ENCODE results near the gene DNMBP. TPM values are rescaled to one million over a fixed set of nuclear protein-coding genes. Genes with fewer than 3 reads are reported as not detected.

Gene DNMBP
- total RNA-seq, 1 experiment from 2014 or later: 39.3 TPM

DNA sequence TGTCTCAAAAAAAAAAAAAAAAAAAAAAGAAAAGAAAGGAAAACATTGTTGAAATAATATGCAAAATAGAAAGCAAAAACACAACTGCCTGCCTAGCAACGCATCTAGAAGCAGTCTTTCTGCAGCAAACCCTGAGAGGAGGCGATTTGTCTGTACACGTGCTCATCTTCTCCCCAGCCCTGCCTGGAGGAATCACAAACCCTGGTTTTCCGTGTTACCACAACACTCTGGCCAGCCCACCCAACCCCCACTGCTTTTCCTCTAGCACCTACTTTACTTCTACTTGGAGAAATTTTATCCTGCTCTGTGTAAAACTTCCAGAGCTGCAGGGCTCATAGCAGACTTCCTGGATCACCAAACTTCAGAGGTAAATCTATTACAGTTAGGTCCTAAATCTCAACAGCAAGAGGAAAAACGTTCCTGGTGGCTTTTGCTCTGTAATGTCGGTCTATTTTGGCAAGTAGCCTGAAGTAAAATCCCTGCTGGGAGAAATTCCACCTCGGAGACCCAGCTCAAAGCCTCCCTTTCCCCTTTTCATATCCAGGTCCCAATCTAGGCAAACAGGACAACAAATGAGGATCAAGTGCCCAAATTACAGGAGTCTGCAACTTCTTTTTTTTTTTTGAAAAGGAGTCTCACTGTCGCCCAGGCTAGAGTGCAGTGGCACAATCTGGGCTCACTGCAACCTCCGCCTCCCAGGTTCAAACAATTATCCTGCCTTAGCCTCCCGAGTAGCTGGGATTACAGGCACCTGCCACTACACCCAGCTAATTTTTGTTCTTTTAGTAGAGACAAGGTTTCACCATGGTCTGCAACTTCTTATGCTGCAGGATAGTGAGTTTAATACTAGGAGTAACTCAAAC, 91.6 kb downstream of the DNMBP start:
- intact Hi-C loops (cut with micrococcal nuclease; ENCODE audit: unreplicated experiment): no loop called here
- Histone ChIP-seq H3K9me3 (ENCODE audit: control insufficient read depth, insufficient read depth, low read depth, low read length) (no peaks in the 10 kb centered on the region), H3K36me3 (ENCODE audit: control insufficient read depth, insufficient read depth, low read length) (no peaks in the 10 kb centered on the region), H3K4me3 (ENCODE audit: low read depth in 2 of 2, low read length in 2 of 2) (peak overlapping the region; percentile 9 to 50; a peak in 2 of 4 replicates), H3K27me3 (ENCODE audit: control insufficient read depth, insufficient read depth, low read length) (no peaks in the 10 kb centered on the region), H3K4me1 (ENCODE audit: control insufficient read depth, insufficient read depth, low read length) (peaks cover 24% of the 10 kb centered on the region), H3K27ac (ENCODE audit: low read length) (peak overlapping the region; percentile 75)
- ATAC-seq: peak; percentile 52
- POLR2A ChIA-PET: interaction anchor here (0.6 kb wide), 1 partner anchor 21 kb away, joined by 3 read pairs; no protein-coding TSS in a partner anchor
- TF ChIP-seq POLR2AphosphoS5 (IDR thresholded peaks at IDR 0.05; ENCODE audit: low read depth, low read length): no peak
- no peak for TF ChIP-seq SIN3A (IDR thresholded peaks at IDR 0.05; ENCODE audit: borderline replicate concordance, insufficient read depth, low read depth, low read length)
- TF ChIP-seq TCF7L2 (IDR thresholded peaks at IDR 0.05; ENCODE audit: low read depth, low read length): no peak
- TF ChIP-seq, protein P1, sequence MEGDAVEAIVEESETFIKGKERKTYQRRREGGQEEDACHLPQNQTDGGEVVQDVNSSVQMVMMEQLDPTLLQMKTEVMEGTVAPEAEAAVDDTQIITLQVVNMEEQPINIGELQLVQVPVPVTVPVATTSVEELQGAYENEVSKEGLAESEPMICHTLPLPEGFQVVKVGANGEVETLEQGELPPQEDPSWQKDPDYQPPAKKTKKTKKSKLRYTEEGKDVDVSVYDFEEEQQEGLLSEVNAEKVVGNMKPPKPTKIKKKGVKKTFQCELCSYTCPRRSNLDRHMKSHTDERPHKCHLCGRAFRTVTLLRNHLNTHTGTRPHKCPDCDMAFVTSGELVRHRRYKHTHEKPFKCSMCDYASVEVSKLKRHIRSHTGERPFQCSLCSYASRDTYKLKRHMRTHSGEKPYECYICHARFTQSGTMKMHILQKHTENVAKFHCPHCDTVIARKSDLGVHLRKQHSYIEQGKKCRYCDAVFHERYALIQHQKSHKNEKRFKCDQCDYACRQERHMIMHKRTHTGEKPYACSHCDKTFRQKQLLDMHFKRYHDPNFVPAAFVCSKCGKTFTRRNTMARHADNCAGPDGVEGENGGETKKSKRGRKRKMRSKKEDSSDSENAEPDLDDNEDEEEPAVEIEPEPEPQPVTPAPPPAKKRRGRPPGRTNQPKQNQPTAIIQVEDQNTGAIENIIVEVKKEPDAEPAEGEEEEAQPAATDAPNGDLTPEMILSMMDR (IDR thresholded peaks at IDR 0.05): no peak
- TF ChIP-seq, protein P2, sequence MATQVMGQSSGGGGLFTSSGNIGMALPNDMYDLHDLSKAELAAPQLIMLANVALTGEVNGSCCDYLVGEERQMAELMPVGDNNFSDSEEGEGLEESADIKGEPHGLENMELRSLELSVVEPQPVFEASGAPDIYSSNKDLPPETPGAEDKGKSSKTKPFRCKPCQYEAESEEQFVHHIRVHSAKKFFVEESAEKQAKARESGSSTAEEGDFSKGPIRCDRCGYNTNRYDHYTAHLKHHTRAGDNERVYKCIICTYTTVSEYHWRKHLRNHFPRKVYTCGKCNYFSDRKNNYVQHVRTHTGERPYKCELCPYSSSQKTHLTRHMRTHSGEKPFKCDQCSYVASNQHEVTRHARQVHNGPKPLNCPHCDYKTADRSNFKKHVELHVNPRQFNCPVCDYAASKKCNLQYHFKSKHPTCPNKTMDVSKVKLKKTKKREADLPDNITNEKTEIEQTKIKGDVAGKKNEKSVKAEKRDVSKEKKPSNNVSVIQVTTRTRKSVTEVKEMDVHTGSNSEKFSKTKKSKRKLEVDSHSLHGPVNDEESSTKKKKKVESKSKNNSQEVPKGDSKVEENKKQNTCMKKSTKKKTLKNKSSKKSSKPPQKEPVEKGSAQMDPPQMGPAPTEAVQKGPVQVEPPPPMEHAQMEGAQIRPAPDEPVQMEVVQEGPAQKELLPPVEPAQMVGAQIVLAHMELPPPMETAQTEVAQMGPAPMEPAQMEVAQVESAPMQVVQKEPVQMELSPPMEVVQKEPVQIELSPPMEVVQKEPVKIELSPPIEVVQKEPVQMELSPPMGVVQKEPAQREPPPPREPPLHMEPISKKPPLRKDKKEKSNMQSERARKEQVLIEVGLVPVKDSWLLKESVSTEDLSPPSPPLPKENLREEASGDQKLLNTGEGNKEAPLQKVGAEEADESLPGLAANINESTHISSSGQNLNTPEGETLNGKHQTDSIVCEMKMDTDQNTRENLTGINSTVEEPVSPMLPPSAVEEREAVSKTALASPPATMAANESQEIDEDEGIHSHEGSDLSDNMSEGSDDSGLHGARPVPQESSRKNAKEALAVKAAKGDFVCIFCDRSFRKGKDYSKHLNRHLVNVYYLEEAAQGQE (IDR thresholded peaks at IDR 0.05; ENCODE audit: insufficient read depth in 1 of 2, low read depth in 2 of 2, low read length in 1 of 2): no peak
- no TSS peak for BruUV-seq (replicated peaks)
- CTCF ChIA-PET: interaction anchor here (0.6 to 0.8 kb wide), 2 partner anchors 59 to 72 kb away, joined by 3 read pairs; no protein-coding TSS in a partner anchor
- DNase-seq (ENCODE audit: low read depth, low spot score): no peak
- in situ Hi-C loops (cut with HindIII; ENCODE audit: low pct_unique_long_range_greater_than_20kb, low sequenced_read_pairs): no loop called here

DNA sequence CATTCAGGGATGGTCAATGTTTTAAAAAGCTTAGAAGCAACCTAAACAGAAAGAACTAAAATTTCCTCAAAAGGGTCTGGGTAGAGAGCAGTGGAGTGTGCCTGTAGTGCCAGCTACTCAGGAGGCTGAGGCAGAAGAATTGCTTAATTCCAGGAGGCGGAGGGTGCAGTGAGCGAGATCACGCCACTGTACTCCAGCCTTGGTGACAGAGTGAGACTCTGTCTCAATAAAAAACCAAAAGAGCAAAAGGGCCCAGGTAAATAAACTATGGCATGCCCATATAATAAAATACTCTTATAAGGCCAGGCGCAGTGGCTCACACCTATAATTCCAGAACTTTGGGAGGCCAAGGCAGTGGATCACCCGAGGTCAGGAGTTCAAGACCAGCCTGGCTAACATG, 93.0 kb downstream of the DNMBP start:
- CTCF ChIA-PET: interaction anchor here (0.6 kb wide), 1 partner anchor 19 kb away, joined by 4 read pairs; no protein-coding TSS in a partner anchor
- Histone ChIP-seq H3K27ac (ENCODE audit: low read length) (0 out of 2 replicates have a peak overlapping the region, but pooled peaks have one; percentile 10), H3K27me3 (ENCODE audit: control insufficient read depth, insufficient read depth, low read length) (no peaks in the 10 kb centered on the region), H3K4me3 (ENCODE audit: low read depth in 2 of 2, low read length in 2 of 2) (no peak overlapping the region), H3K4me1 (ENCODE audit: control insufficient read depth, insufficient read depth, low read length) (peaks cover 18% of the 10 kb centered on the region), H3K9me3 (ENCODE audit: control insufficient read depth, insufficient read depth, low read depth, low read length) (no peaks in the 10 kb centered on the region), H3K36me3 (ENCODE audit: control insufficient read depth, insufficient read depth, low read length) (no peaks in the 10 kb centered on the region)
- intact Hi-C loops (cut with micrococcal nuclease; ENCODE audit: unreplicated experiment): no loop called here
- no peak for ATAC-seq
- no TSS peak for BruUV-seq (replicated peaks)
- no peak for DNase-seq (ENCODE audit: low read depth, low spot score)
- POLR2A ChIA-PET: interaction anchor here (0.7 to 1.1 kb wide), 2 partner anchors 16 to 104 kb away, joined by 3 read pairs; no protein-coding TSS in a partner anchor
- TF ChIP-seq, protein P1 (IDR thresholded peaks at IDR 0.05): no peak
- no peak for TF ChIP-seq TCF7L2 (IDR thresholded peaks at IDR 0.05; ENCODE audit: low read depth, low read length)
- no peak for TF ChIP-seq POLR2AphosphoS5 (IDR thresholded peaks at IDR 0.05; ENCODE audit: low read depth, low read length)
- no peak for TF ChIP-seq SIN3A (IDR thresholded peaks at IDR 0.05; ENCODE audit: borderline replicate concordance, insufficient read depth, low read depth, low read length)
- TF ChIP-seq, protein P2 (IDR thresholded peaks at IDR 0.05; ENCODE audit: insufficient read depth in 1 of 2, low read depth in 2 of 2, low read length in 1 of 2): no peak
- in situ Hi-C loops (cut with HindIII; ENCODE audit: low pct_unique_long_range_greater_than_20kb, low sequenced_read_pairs): no loop called here

Data from Panc1 (cell line).